ENCODE measurements around the gene DNAJC8.

The DNAJC8 gene

DNA sequence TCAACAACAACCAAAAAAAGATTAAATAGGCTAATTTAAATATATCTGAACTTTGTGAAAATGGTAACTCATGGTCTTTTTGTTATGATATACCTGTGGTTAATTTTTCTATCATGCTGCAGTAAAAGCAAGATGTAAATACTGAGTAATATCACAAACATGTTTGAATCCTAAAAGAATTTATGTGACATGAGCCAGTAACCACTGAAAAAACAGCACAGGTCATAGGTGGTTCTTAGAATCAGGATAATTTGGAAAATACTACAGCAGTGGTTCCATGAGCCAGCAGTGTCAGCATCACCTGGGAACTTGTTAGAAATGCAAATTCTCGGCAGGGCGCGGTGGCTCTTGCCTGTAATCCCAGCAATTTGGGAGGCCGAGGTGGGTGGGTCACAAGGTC is 7.2 kb upstream of the DNAJC8 start:
- no peaks in the 10 kb centered on the region for H3K27me3 ChIP-seq (ENCODE audit: control insufficient read depth, low read length)
- H4K20me1 ChIP-seq (ENCODE audit: control insufficient read depth, insufficient read depth, low read depth, low read length) = no peaks in the 10 kb centered on the region; the same call in 1 of the 2 replicates
- 0 out of 2 replicates have a peak overlapping the region, but pooled peaks have one; percentile 72 for H3K27ac ChIP-seq (ENCODE audit: low read depth, low read length)
- peaks cover 45% of the 10 kb centered on the region for H3K79me2 ChIP-seq (ENCODE audit: control insufficient read depth, low read length)
- H3F3A ChIP-seq (ENCODE audit: control insufficient read depth, insufficient read depth) = peaks cover 63% of the 10 kb centered on the region
- H3K36me3 ChIP-seq (ENCODE audit: control insufficient read depth, low read length) = peaks cover 61% of the 10 kb centered on the region
- H3K9me3 ChIP-seq (ENCODE audit: control insufficient read depth, insufficient read depth, low read length) = no peaks in the 10 kb centered on the region
- H3K9me2 ChIP-seq (replicated peaks; ENCODE audit: control insufficient read depth, low read length) = no peaks in the 10 kb centered on the region
- TF ChIP-seq EZH2phosphoT487 (IDR thresholded peaks at IDR 0.05; ENCODE audit: borderline replicate concordance, low read length) (no peak), CTCF (IDR thresholded peaks at IDR 0.05; ENCODE audit: low read depth, low read length, poor library complexity, severe bottlenecking) (no peak)
- peaks cover 87% of the 10 kb centered on the region for H3K4me1 ChIP-seq (ENCODE audit: control insufficient read depth, low read length)
- H3K4me3 ChIP-seq (ENCODE audit: low read length) = no peak overlapping the region
- no peak overlapping the region for H3K4me2 ChIP-seq (ENCODE audit: low read length)

DNA sequence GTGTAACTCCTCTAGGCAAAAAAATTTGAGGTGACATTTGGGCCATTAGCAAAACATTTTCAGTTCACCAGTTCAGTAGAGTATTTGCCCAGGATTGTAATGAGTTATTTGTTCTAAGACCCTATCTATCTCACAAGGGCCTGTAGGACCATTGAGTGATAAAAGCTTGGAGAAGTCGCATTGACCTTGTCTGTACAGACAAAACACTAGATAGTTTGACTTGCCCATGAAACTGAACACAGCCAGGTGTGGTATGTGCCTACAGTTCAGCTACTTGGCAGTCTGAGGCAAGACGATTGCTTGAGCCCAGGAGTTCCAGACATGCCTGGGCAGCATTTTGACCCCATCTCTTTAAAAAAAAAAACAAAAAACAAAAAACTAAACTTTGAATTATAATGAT is 6.2 kb upstream of the DNAJC8 start:
- Histone ChIP-seq H3K27ac (ENCODE audit: low read depth, low read length) (peak overlapping the region; percentile 72), H3K9me2 (replicated peaks; ENCODE audit: control insufficient read depth, low read length) (no peaks in the 10 kb centered on the region), H3K79me2 (ENCODE audit: control insufficient read depth, low read length) (peaks cover 43% of the 10 kb centered on the region), H3K36me3 (ENCODE audit: control insufficient read depth, low read length) (peaks cover 55% of the 10 kb centered on the region), H3F3A (ENCODE audit: control insufficient read depth, insufficient read depth) (peaks cover 59% of the 10 kb centered on the region), H3K4me2 (ENCODE audit: low read length) (peak overlapping the region; percentile 9; the same call in 1 of the 2 replicates), H4K20me1 (ENCODE audit: control insufficient read depth, insufficient read depth, low read depth, low read length) (no peaks in the 10 kb centered on the region; the same call in 1 of the 2 replicates), H3K27me3 (ENCODE audit: control insufficient read depth, low read length) (no peaks in the 10 kb centered on the region), H3K9me3 (ENCODE audit: control insufficient read depth, insufficient read depth, low read length) (no peaks in the 10 kb centered on the region), H3K4me1 (ENCODE audit: control insufficient read depth, low read length) (peaks cover 85% of the 10 kb centered on the region), H3K4me3 (ENCODE audit: low read length) (no peak overlapping the region)
- TF ChIP-seq CTCF (IDR thresholded peaks at IDR 0.05; ENCODE audit: low read depth, low read length, poor library complexity, severe bottlenecking) = no peak
- TF ChIP-seq EZH2phosphoT487 (IDR thresholded peaks at IDR 0.05; ENCODE audit: borderline replicate concordance, low read length) = no peak

- peaks cover 45% of the 10 kb centered on the region for H3F3A ChIP-seq (ENCODE audit: control insufficient read depth, insufficient read depth)
- no peaks in the 10 kb centered on the region; the same call in 1 of the 2 replicates for H4K20me1 ChIP-seq (ENCODE audit: control insufficient read depth, insufficient read depth, low read depth, low read length)
- H3K9me2 ChIP-seq (replicated peaks; ENCODE audit: control insufficient read depth, low read length) = no peaks in the 10 kb centered on the region
- H3K36me3 ChIP-seq (ENCODE audit: control insufficient read depth, low read length) = peaks cover 49% of the 10 kb centered on the region
- peaks cover 76% of the 10 kb centered on the region for H3K4me1 ChIP-seq (ENCODE audit: control insufficient read depth, low read length)
- peaks cover 48% of the 10 kb centered on the region for H3K79me2 ChIP-seq (ENCODE audit: control insufficient read depth, low read length)
- H3K27me3 ChIP-seq (ENCODE audit: control insufficient read depth, low read length) = no peaks in the 10 kb centered on the region
- no peaks in the 10 kb centered on the region for H3K9me3 ChIP-seq (ENCODE audit: control insufficient read depth, insufficient read depth, low read length)
- H3K27ac ChIP-seq (ENCODE audit: low read depth, low read length) = peak overlapping the region; percentile 72
- TF ChIP-seq CTCF (IDR thresholded peaks at IDR 0.05; ENCODE audit: low read depth, low read length, poor library complexity, severe bottlenecking) (no peak), EZH2phosphoT487 (IDR thresholded peaks at IDR 0.05; ENCODE audit: borderline replicate concordance, low read length) (no peak)
- peak overlapping the region; percentile 98 for H3K4me2 ChIP-seq (ENCODE audit: low read length)
- H3K4me3 ChIP-seq (ENCODE audit: low read length) = peak overlapping the region; percentile 96
Measured at GRCh38 chr1:28236656-28237322, 4.0 kb upstream of the DNAJC8 start.

All from DOHH2 (cell line).